GM18517 (cell line): ENCODE results near the gene MYCBP2.
"Not testable (repeated sequence)": the region's sequence is repeated elsewhere in the genome, so short reads cannot be mapped to it uniquely, and the experiment has no call there.

ENCODE experiments used
- ATAC-seq: cut with Tn5 transposase; IDR thresholded peaks from one replicate; pipeline ENCODE4 v1.9.1; 2021; ENCODE audit warnings: mild to moderate bottlenecking, moderate library complexity; ENCODE audit not compliant: unreplicated experiment

Gene MYCBP2

GRCh38 chr13:77299587-77299986, 27.3 kb downstream of the MYCBP2 start:
- no peak for ATAC-seq

- ATAC-seq, result peak; percentile 83
Measured at GRCh38 chr13:77298426-77298825, 28.5 kb downstream of the MYCBP2 start.

GRCh38 chr13:77291774-77292173, 35.1 kb downstream of the MYCBP2 start:
- ATAC-seq, result no peak

GRCh38 chr13:77290342-77290741, 36.6 kb downstream of the MYCBP2 start:
- ATAC-seq, result no peak

GRCh38 chr13:77289851-77290250, 37.0 kb downstream of the MYCBP2 start:
- no peak for ATAC-seq

- not testable (repeated sequence) for ATAC-seq
Measured at GRCh38 chr13:77285632-77286031, 41.3 kb downstream of the MYCBP2 start.

GRCh38 chr13:77285098-77285497, 41.8 kb downstream of the MYCBP2 start:
- ATAC-seq, result no peak

GRCh38 chr13:77274126-77274525, 52.8 kb downstream of the MYCBP2 start:
- no peak for ATAC-seq

GRCh38 chr13:77269141-77269540, 57.8 kb downstream of the MYCBP2 start:
- ATAC-seq, result no peak

GRCh38 chr13:77267362-77267761, 59.5 kb downstream of the MYCBP2 start:
- ATAC-seq, result no peak

GRCh38 chr13:77265336-77265735, 61.6 kb downstream of the MYCBP2 start:
- ATAC-seq, result no peak

GRCh38 chr13:77262198-77262597, 64.7 kb downstream of the MYCBP2 start:
- ATAC-seq, result no peak

GRCh38 chr13:77250975-77251374, 75.9 kb downstream of the MYCBP2 start:
- no peak for ATAC-seq

- ATAC-seq, result not testable (repeated sequence)
Measured at GRCh38 chr13:77245224-77245623, 81.7 kb downstream of the MYCBP2 start.

- no peak for ATAC-seq
Measured at GRCh38 chr13:77239312-77239711, 87.6 kb downstream of the MYCBP2 start.

- no peak for ATAC-seq
Measured at GRCh38 chr13:77235456-77236022, 91.4 kb downstream of the MYCBP2 start.

- ATAC-seq, result no peak
Measured at GRCh38 chr13:77233159-77233558, 93.7 kb downstream of the MYCBP2 start.

- no peak for ATAC-seq
Measured at GRCh38 chr13:77230560-77230959, 96.3 kb downstream of the MYCBP2 start.

GRCh38 chr13:77225946-77226345, 100.9 kb downstream of the MYCBP2 start:
- no peak for ATAC-seq

- no peak for ATAC-seq
Measured at GRCh38 chr13:77222909-77223308, 104.0 kb downstream of the MYCBP2 start.

- ATAC-seq, result no peak
Measured at GRCh38 chr13:77222000-77222690, 104.7 kb downstream of the MYCBP2 start.

- no peak for ATAC-seq
Measured at GRCh38 chr13:77219401-77219800, 107.5 kb downstream of the MYCBP2 start.

- ATAC-seq, result no peak
Measured at GRCh38 chr13:77218274-77218673, 108.6 kb downstream of the MYCBP2 start.
